Activated T-helper 1 cell treated with anti-CD3 and anti-CD28 coated beads, Interleukin-12 subunit alpha, Interleukin-12 subunit beta, Interleukin-2, Interleukin-4 antibody, amounts not matched to agents 30 ng/mL and 10 ng/mL and 1 ng/mL, durations not matched to agents 14 hours and 24 hours and 36 hours (primary cell): Measurements from ENCODE around the gene JMJD7. TPM values are rescaled to one million over a fixed set of nuclear protein-coding genes. Genes with fewer than 3 reads are reported as not detected.
A peak's percentile ranks its signal among the peaks of the same experiment; 100 is the strongest.

Source experiments
- DNase-seq: peaks from one replicate; pipeline ENCODE4 v3.0.0; 2021; ENCODE audit warnings: low spot score
- H3K27ac Mint-ChIP-seq: one replicate; pipeline ENCODE4 v1.8.0; 2021; ENCODE audit warnings: mild to moderate bottlenecking, mixed read lengths
- H3K27me3 Mint-ChIP-seq: one replicate; pipeline ENCODE4 v1.8.0; 2022; ENCODE audit warnings: mild to moderate bottlenecking, moderate library complexity, mixed read lengths; ENCODE audit not compliant: insufficient read depth
- H3K36me3 Mint-ChIP-seq: one replicate; pipeline ENCODE4 v1.8.0; 2021; ENCODE audit warnings: low read depth, mixed read lengths
- H3K4me1 Mint-ChIP-seq: one replicate; pipeline ENCODE4 v1.8.0; 2021; ENCODE audit warnings: low read depth, mixed read lengths
- H3K4me3 Mint-ChIP-seq: one replicate; pipeline ENCODE4 v1.8.0; 2021; ENCODE audit warnings: mild to moderate bottlenecking, moderate library complexity, mixed read lengths
- H3K9me3 Mint-ChIP-seq: one replicate; pipeline ENCODE4 v1.8.0; 2021; ENCODE audit warnings: mixed read lengths
- intact Hi-C: fragments of 100-400 bp; cut with micrococcal nuclease; formaldehyde crosslinking; loops from one replicate; pipeline ENCODE4 v1.15.1; 2024
- total RNA-seq: library from RNA; stranded (reverse); gene quantifications from 2 replicates; pipeline ENCODE4 v1.2.3, GENCODE V29; 2022

JMJD7 gene
- total RNA-seq, 1 donor from 2014 or later = 17.8 TPM

- peak; percentile 48 for DNase-seq
- Mint-ChIP-seq H3K4me3 (peak overlapping the region; percentile 13), H3K27ac (peak overlapping the region; percentile 83), H3K9me3 (no peaks in the 10 kb centered on the region), H3K36me3 (peaks cover 4% of the 10 kb centered on the region), H3K4me1 (peaks cover 18% of the 10 kb centered on the region), H3K27me3 (peaks cover 2% of the 10 kb centered on the region)
- intact Hi-C loops = no loop called here
Observed at GRCh38 chr15:41870689-41871081, 42.8 kb downstream of the JMJD7 start.

GRCh38 chr15:41871175-41871905 is 43.4 kb downstream of the JMJD7 start:
- Mint-ChIP-seq H3K27me3 (peaks cover 2% of the 10 kb centered on the region), H3K27ac (peak overlapping the region; percentile 83)

GRCh38 chr15:41872166-41872747 is 44.4 kb downstream of the JMJD7 start:
- peaks cover 18% of the 10 kb centered on the region for H3K4me1 Mint-ChIP-seq
- intact Hi-C loops = no loop called here
- H3K27ac Mint-ChIP-seq = no peak overlapping the region
- H3K4me3 Mint-ChIP-seq = no peak overlapping the region
- no peaks in the 10 kb centered on the region for H3K9me3 Mint-ChIP-seq
- peaks cover 2% of the 10 kb centered on the region for H3K27me3 Mint-ChIP-seq
- DNase-seq = no peak
- peaks cover 5% of the 10 kb centered on the region for H3K36me3 Mint-ChIP-seq

More at GRCh38 chr15:41871175-41871905, 43.4 kb downstream of the JMJD7 start:
- intact Hi-C loops = no loop called here
- Mint-ChIP-seq H3K4me3 (no peak overlapping the region), H3K36me3 (peaks cover 5% of the 10 kb centered on the region), H3K4me1 (peaks cover 18% of the 10 kb centered on the region), H3K9me3 (no peaks in the 10 kb centered on the region)
- no peak for DNase-seq

- Mint-ChIP-seq H3K9me3 (no peaks in the 10 kb centered on the region), H3K4me3 (no peak overlapping the region), H3K27me3 (peaks cover under 1% of the 10 kb centered on the region), H3K4me1 (peaks cover 18% of the 10 kb centered on the region), H3K27ac (no peak overlapping the region), H3K36me3 (peaks cover 4% of the 10 kb centered on the region)
- intact Hi-C loops = no loop called here
- no peak for DNase-seq
Observed at GRCh38 chr15:41873711-41874110, 45.8 kb downstream of the JMJD7 start.

GRCh38 chr15:41874736-41875135 is 46.8 kb downstream of the JMJD7 start:
- no peaks in the 10 kb centered on the region for H3K9me3 Mint-ChIP-seq
- H3K4me3 Mint-ChIP-seq = no peak overlapping the region
- peaks cover 18% of the 10 kb centered on the region for H3K4me1 Mint-ChIP-seq
- H3K36me3 Mint-ChIP-seq = peaks cover 4% of the 10 kb centered on the region
- H3K27ac Mint-ChIP-seq = no peak overlapping the region
- no peak for DNase-seq
- intact Hi-C loops = no loop called here
- H3K27me3 Mint-ChIP-seq = no peaks in the 10 kb centered on the region

GRCh38 chr15:41876007-41876406 is 48.1 kb downstream of the JMJD7 start:
- no peaks in the 10 kb centered on the region for H3K9me3 Mint-ChIP-seq
- H3K4me3 Mint-ChIP-seq = no peak overlapping the region
- H3K36me3 Mint-ChIP-seq = peaks cover 2% of the 10 kb centered on the region
- DNase-seq = no peak
- no peak overlapping the region for H3K27ac Mint-ChIP-seq
- H3K27me3 Mint-ChIP-seq = peaks cover 6% of the 10 kb centered on the region
- intact Hi-C loops = no loop called here
- H3K4me1 Mint-ChIP-seq = peaks cover 11% of the 10 kb centered on the region

- Mint-ChIP-seq H3K27ac (no peak overlapping the region), H3K36me3 (peaks cover 4% of the 10 kb centered on the region), H3K4me3 (no peak overlapping the region), H3K4me1 (peaks cover 14% of the 10 kb centered on the region), H3K27me3 (peaks cover 12% of the 10 kb centered on the region), H3K9me3 (no peaks in the 10 kb centered on the region)
- DNase-seq = no peak
- intact Hi-C loops = no loop called here
Observed at GRCh38 chr15:41876689-41877088, 48.8 kb downstream of the JMJD7 start.

GRCh38 chr15:41877631-41878354 is 49.9 kb downstream of the JMJD7 start:
- Mint-ChIP-seq H3K36me3 (peaks cover 4% of the 10 kb centered on the region), H3K4me1 (peaks cover 7% of the 10 kb centered on the region), H3K27me3 (peaks cover 12% of the 10 kb centered on the region), H3K4me3 (no peak overlapping the region), H3K9me3 (no peaks in the 10 kb centered on the region), H3K27ac (no peak overlapping the region)
- no peak for DNase-seq
- intact Hi-C loops = no loop called here

DNA sequence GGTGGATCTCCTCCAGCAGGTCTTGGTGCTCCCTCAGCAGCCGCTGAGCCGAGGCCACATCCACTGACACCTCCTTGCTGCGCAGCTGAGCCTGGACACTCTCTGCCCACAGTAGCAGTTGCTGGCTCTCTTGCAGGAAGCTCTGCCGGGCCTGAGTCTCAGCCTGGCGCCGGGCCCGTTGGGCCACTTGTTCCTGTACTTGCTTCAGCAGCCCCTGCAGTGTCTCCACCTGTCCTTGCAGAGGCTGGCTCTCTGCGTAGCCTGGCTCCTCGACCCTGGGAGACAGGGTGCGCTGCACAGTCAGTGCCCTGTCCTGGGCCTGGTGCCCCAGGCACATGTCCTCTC is 50.4 kb downstream of the JMJD7 start:
- H3K27me3 Mint-ChIP-seq = peaks cover 12% of the 10 kb centered on the region
- H3K27ac Mint-ChIP-seq = no peak overlapping the region
- intact Hi-C loops = no loop called here
- H3K4me3 Mint-ChIP-seq = no peak overlapping the region
- DNase-seq = no peak
- peaks cover 4% of the 10 kb centered on the region for H3K36me3 Mint-ChIP-seq
- no peaks in the 10 kb centered on the region for H3K9me3 Mint-ChIP-seq
- H3K4me1 Mint-ChIP-seq = peaks cover 5% of the 10 kb centered on the region

GRCh38 chr15:41879321-41879845 is 51.5 kb downstream of the JMJD7 start:
- H3K4me3 Mint-ChIP-seq = no peak overlapping the region
- peaks cover 4% of the 10 kb centered on the region for H3K36me3 Mint-ChIP-seq
- peaks cover 12% of the 10 kb centered on the region for H3K27me3 Mint-ChIP-seq
- intact Hi-C loops = no loop called here
- peaks cover 5% of the 10 kb centered on the region for H3K4me1 Mint-ChIP-seq
- H3K9me3 Mint-ChIP-seq = no peaks in the 10 kb centered on the region
- no peak overlapping the region for H3K27ac Mint-ChIP-seq
- DNase-seq = no peak

DNA sequence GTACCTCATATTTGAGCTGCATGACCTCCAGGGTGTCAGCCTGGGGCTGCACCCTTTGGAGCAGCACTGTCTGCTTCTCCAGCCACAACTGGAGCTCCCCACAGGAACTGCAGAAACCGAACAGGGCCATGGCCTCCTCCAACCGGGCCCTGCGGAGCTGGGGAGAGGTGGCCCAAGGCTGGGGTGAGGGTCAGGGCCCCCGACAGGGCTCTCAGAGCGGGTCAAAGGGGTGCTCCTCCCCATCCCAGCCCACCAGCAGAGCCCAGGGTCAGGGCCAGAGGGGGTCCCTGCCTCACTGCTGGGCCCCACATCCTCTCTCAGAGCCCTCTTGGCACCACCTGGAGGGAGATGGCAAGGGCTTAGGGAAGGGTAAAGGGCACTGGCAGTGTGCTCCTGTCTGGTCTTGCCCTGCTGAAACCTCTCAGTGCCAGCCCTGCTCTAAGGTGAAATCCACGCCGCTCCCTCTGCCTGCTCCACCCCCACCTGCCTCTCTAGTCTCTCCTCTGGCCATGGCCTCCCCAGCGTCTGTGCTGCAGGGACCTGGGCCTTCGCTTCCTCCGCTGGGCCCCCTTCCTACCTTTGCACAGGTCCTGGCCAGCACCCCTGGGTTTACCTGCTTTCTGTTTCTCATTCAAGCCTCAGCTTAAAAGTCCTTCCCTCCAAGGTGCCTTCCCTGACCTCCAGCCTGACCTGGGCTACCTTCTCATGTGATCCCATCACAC is 52.4 kb downstream of the JMJD7 start:
- intact Hi-C loops = no loop called here
- no peak overlapping the region for H3K27ac Mint-ChIP-seq
- no peak for DNase-seq
- H3K36me3 Mint-ChIP-seq = peaks cover 4% of the 10 kb centered on the region
- H3K27me3 Mint-ChIP-seq = peaks cover 12% of the 10 kb centered on the region
- no peaks in the 10 kb centered on the region for H3K9me3 Mint-ChIP-seq
- peaks cover 5% of the 10 kb centered on the region for H3K4me1 Mint-ChIP-seq
- H3K4me3 Mint-ChIP-seq = no peak overlapping the region

- intact Hi-C loops = no loop called here
- Mint-ChIP-seq H3K4me1 (peaks cover 5% of the 10 kb centered on the region), H3K27me3 (peaks cover 12% of the 10 kb centered on the region), H3K36me3 (peaks cover 3% of the 10 kb centered on the region), H3K27ac (no peak overlapping the region), H3K9me3 (no peaks in the 10 kb centered on the region), H3K4me3 (no peak overlapping the region)
- DNase-seq = no peak
Observed at GRCh38 chr15:41881086-41881485, 53.2 kb downstream of the JMJD7 start.
